Measurements from ENCODE around the gene SLC6A7.

- TF ChIP-seq POLR2AphosphoS5 (IDR thresholded peaks at IDR 0.05; ENCODE audit: low read depth, low read length), result no peak
- TF ChIP-seq TAF1 (IDR thresholded peaks at IDR 0.05; ENCODE audit: borderline replicate concordance, low read depth, low read length), result no peak
Measured at GRCh38 chr5:150196986-150197385, 7.1 kb downstream of the SLC6A7 start.

Measured in GM12892 (cell line).